HEK293 (cell line): ENCODE results near the gene PLD3.

Experiments
- CTCF ChIA-PET: fragments of 350-600 bp; formaldehyde crosslinking; extraction: SDS; loops from one replicate; lab custom pipeline; 2021; ENCODE audit warnings: antibody characterized with exemption; lab: Yijun Ruan, JAX
- POLR2A ChIA-PET: fragments of 300-600 bp; formaldehyde crosslinking; extraction: SDS; loops from one replicate; lab custom pipeline; 2020; ENCODE audit warnings: antibody characterized with exemption, inconsistent platforms; lab: Yijun Ruan, JAX
- H3K27ac ChIP-seq: fragments of 200-500 bp; sonication (Bioruptor generic); 2 replicates; pipeline ENCODE4 v1.5.1; 2014; ENCODE audit warnings: low read depth, low read length, control low read depth, inconsistent platforms; ENCODE audit errors: extremely low read depth
- H3K36me3 ChIP-seq, 2 experiments: fragments of 200-500 bp in 1 of 2; sonication (Bioruptor generic) in 1 of 2; 1 replicate in 1 of 2; 2 replicates in 1 of 2; pipeline ENCODE4 v1.5.1; 2014 to 2017; ENCODE audit warnings: inconsistent platforms in 2 of 2, low read length in 2 of 2; ENCODE audit not compliant: control insufficient read depth in 2 of 2, insufficient read depth in 1 of 2
- H3K4me1 ChIP-seq: fragments of 200-500 bp; sonication (Bioruptor generic); 2 replicates; pipeline ENCODE4 v1.5.1; 2014; ENCODE audit warnings: mild to moderate bottlenecking, low read length, inconsistent platforms; ENCODE audit not compliant: control insufficient read depth, insufficient read depth
- H3K4me3 ChIP-seq: 2 replicates; pipeline ENCODE4 v1.5.1; 2011; ENCODE audit warnings: low read depth, mild to moderate bottlenecking, control low read depth, low read length, moderate library complexity
- H3K9me3 ChIP-seq: fragments of 200-500 bp; sonication (Bioruptor generic); 2 replicates; pipeline ENCODE4 v1.5.1; 2014; ENCODE audit warnings: low read depth, low read length, inconsistent platforms; ENCODE audit not compliant: control insufficient read depth, insufficient read depth
- GLI4 ChIP-seq: fragments of 450-650 bp; formaldehyde crosslinking; IDR thresholded peaks from 2 replicates; pipeline ENCODE4 v1.5.1; 2016; ENCODE audit warnings: missing biosample characterization, missing genetic modification characterization
- GLIS2 ChIP-seq: fragments of 450-650 bp; formaldehyde crosslinking; IDR thresholded peaks from 2 replicates; pipeline ENCODE4 v1.5.1; 2016; ENCODE audit warnings: missing biosample characterization, missing genetic modification characterization
- INSM2 ChIP-seq: fragments of 450-650 bp; formaldehyde crosslinking; IDR thresholded peaks from 2 replicates; pipeline ENCODE4 v1.5.1; 2016; ENCODE audit warnings: missing biosample characterization, missing genetic modification characterization
- KLF7 ChIP-seq: fragments of 450-650 bp; formaldehyde crosslinking; IDR thresholded peaks from 2 replicates; pipeline ENCODE4 v1.5.1; 2016; ENCODE audit warnings: missing biosample characterization, missing genetic modification characterization, borderline replicate concordance
- MEIS1 ChIP-seq: sonication (generic); formaldehyde crosslinking; IDR thresholded peaks from 2 replicates; pipeline ENCODE4 v1.8.1; 2022; ENCODE audit warnings: missing genetic modification reagents, mild to moderate bottlenecking, borderline replicate concordance
- MZF1 ChIP-seq: fragments of 450-650 bp; formaldehyde crosslinking; IDR thresholded peaks from 2 replicates; pipeline ENCODE4 v1.5.1; 2017; ENCODE audit warnings: missing biosample characterization, missing genetic modification characterization, borderline replicate concordance
- SCRT1 ChIP-seq: fragments of 450-650 bp; formaldehyde crosslinking; IDR thresholded peaks from 2 replicates; pipeline ENCODE4 v1.5.1; 2016; ENCODE audit warnings: missing biosample characterization, missing genetic modification characterization, borderline replicate concordance
- ZBTB17 ChIP-seq: fragments of 450-650 bp; formaldehyde crosslinking; IDR thresholded peaks from 2 replicates; pipeline ENCODE4 v1.5.1; 2016; ENCODE audit warnings: missing biosample characterization, missing genetic modification characterization
- ZBTB48 ChIP-seq: fragments of 450-650 bp; formaldehyde crosslinking; IDR thresholded peaks from 2 replicates; pipeline ENCODE4 v1.5.1; 2016; ENCODE audit warnings: missing biosample characterization, missing genetic modification characterization
- ZBTB6 ChIP-seq: fragments of 450-650 bp; formaldehyde crosslinking; IDR thresholded peaks from 2 replicates; pipeline ENCODE4 v1.5.1; 2017; ENCODE audit warnings: missing biosample characterization, missing genetic modification characterization
- ZBTB7A ChIP-seq: fragments of 450-650 bp; formaldehyde crosslinking; IDR thresholded peaks from 2 replicates; pipeline ENCODE4 v1.5.1; 2016; ENCODE audit warnings: low read depth, missing biosample characterization, missing genetic modification characterization
- ZFP3 ChIP-seq: fragments of 450-650 bp; formaldehyde crosslinking; IDR thresholded peaks from 2 replicates; pipeline ENCODE4 v1.5.1; 2016; ENCODE audit warnings: low read depth, missing biosample characterization, missing genetic modification characterization
- ZFP37 ChIP-seq: fragments of 450-650 bp; formaldehyde crosslinking; IDR thresholded peaks from 2 replicates; pipeline ENCODE4 v1.5.1; 2016; ENCODE audit warnings: missing biosample characterization, missing genetic modification characterization
- ZFP69B ChIP-seq: fragments of 450-650 bp; formaldehyde crosslinking; IDR thresholded peaks from 2 replicates; pipeline ENCODE4 v1.5.1; 2016; ENCODE audit warnings: missing biosample characterization, missing genetic modification characterization
- ZNF174 ChIP-seq: fragments of 450-650 bp; formaldehyde crosslinking; IDR thresholded peaks from 2 replicates; pipeline ENCODE4 v1.5.0; 2017; ENCODE audit warnings: missing biosample characterization, mild to moderate bottlenecking, missing genetic modification characterization
- ZNF184 ChIP-seq: fragments of 450-650 bp; IDR thresholded peaks from 2 replicates; pipeline ENCODE4 v1.5.1; 2018; ENCODE audit warnings: missing biosample characterization, mild to moderate bottlenecking, missing genetic modification characterization
- ZNF221 ChIP-seq: fragments of 450-650 bp; formaldehyde crosslinking; IDR thresholded peaks from 2 replicates; pipeline ENCODE4 v1.5.1; 2017; ENCODE audit warnings: missing biosample characterization, missing genetic modification characterization, borderline replicate concordance
- ZNF223 ChIP-seq: fragments of 450-650 bp; formaldehyde crosslinking; IDR thresholded peaks from 2 replicates; pipeline ENCODE4 v1.5.1; 2016; ENCODE audit warnings: missing biosample characterization, missing genetic modification characterization
- ZNF335 ChIP-seq: fragments of 450-650 bp; formaldehyde crosslinking; conservative IDR thresholded peaks from 2 replicates; pipeline ENCODE4 v1.5.1; 2016; ENCODE audit warnings: missing biosample characterization, missing genetic modification characterization
- ZNF37A ChIP-seq: fragments of 450-650 bp; IDR thresholded peaks from 2 replicates; pipeline ENCODE4 v1.5.1; 2018; ENCODE audit warnings: missing biosample characterization, missing genetic modification characterization
- ZNF416 ChIP-seq: fragments of 450-650 bp; formaldehyde crosslinking; IDR thresholded peaks from 2 replicates; pipeline ENCODE4 v1.5.1; 2016; ENCODE audit warnings: missing biosample characterization, missing genetic modification characterization
- ZNF48 ChIP-seq: fragments of 450-650 bp; formaldehyde crosslinking; IDR thresholded peaks from 2 replicates; pipeline ENCODE4 v1.5.1; 2016; ENCODE audit warnings: missing biosample characterization, missing genetic modification characterization
- ZNF560 ChIP-seq: fragments of 450-650 bp; formaldehyde crosslinking; IDR thresholded peaks from 2 replicates; pipeline ENCODE4 v1.5.1; 2017; ENCODE audit warnings: missing biosample characterization, missing genetic modification characterization, borderline replicate concordance
- ZNF561 ChIP-seq: fragments of 450-650 bp; IDR thresholded peaks from 2 replicates; pipeline ENCODE4 v1.5.1; 2018; ENCODE audit warnings: missing biosample characterization, missing genetic modification characterization, borderline replicate concordance
- ZNF670 ChIP-seq: fragments of 450-650 bp; formaldehyde crosslinking; IDR thresholded peaks from 2 replicates; pipeline ENCODE4 v1.5.1; 2016; ENCODE audit warnings: missing biosample characterization, missing genetic modification characterization, low read depth
- ZNF776 ChIP-seq: fragments of 450-650 bp; formaldehyde crosslinking; IDR thresholded peaks from 2 replicates; pipeline ENCODE4 v1.5.0; 2017; ENCODE audit warnings: missing biosample characterization, missing genetic modification characterization, borderline replicate concordance
- ZNF791 ChIP-seq: fragments of 450-650 bp; formaldehyde crosslinking; IDR thresholded peaks from 2 replicates; pipeline ENCODE4 v1.5.1; 2016; ENCODE audit warnings: missing biosample characterization, missing genetic modification characterization
- ZSCAN4 ChIP-seq: fragments of 450-650 bp; formaldehyde crosslinking; IDR thresholded peaks from 2 replicates; pipeline ENCODE4 v1.5.1; 2017; ENCODE audit warnings: missing biosample characterization, missing genetic modification characterization
- TF ChIP-seq, protein P1 (sequence below): fragments of 450-650 bp; IDR thresholded peaks from 2 replicates; pipeline ENCODE4 v1.5.1; 2018; ENCODE audit warnings: missing biosample characterization, mild to moderate bottlenecking, missing genetic modification characterization
- TF ChIP-seq, protein P2 (sequence below): fragments of 450-650 bp; formaldehyde crosslinking; conservative IDR thresholded peaks from 2 replicates; pipeline ENCODE4 v1.5.1; 2016; ENCODE audit warnings: low read depth, missing biosample characterization, missing genetic modification characterization

PLD3 gene

DNA sequence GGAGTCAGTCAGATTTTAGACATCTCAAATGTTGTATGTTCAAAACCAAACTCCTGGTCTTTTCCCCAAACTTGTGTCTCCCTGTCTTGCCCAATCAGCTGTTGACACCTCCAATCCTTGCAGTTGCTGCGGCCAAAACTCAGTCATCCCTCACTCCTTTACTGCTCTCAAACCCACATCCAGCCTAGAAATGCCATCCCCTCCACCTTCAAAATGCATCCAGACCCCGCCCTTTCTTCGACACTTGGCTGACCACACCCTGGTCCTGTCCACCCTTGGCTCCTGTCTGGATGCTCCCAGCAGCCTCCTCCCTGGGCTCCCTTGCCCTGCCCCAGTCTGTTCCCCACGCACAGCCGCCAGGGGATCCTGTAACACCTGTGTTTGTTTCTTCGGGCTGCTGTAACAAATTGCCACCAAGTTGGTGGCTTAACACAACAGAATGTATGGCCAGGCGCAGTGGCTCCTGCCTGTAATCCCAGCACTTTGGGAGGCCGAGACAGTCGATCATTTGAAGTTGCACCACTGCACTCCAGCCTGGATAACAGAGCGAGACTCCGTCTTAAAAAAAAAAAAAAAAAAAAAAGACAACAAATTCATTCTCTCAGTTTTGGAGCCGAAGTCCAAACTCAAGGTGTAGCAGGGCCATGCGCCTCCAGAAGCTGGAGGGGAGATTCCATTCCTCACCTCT lies 11.7 kb downstream of the PLD3 start:
- no peak overlapping the region for H3K4me3 ChIP-seq
- peaks cover 0 to 27% of the 10 kb centered on the region in 2 experiments; a peak in 2 of 3 replicates for H3K36me3 ChIP-seq
- ChIA-PET POLR2A (interaction anchor here (0.6 to 1.9 kb wide), 3 partner anchors 12 to 867 kb away, joined by 3 to 6 read pairs (median 4); partner anchors contain the start of genes C19orf47 and PLD3), CTCF (interaction anchor here (0.5 to 1.1 kb wide), 2 partner anchors 60 to 306 kb away, joined by 3 to 4 read pairs; no protein-coding TSS in a partner anchor)
- no peaks in the 10 kb centered on the region for H3K9me3 ChIP-seq
- H3K27ac ChIP-seq: peak overlapping the region; percentile 13
- peaks cover 20% of the 10 kb centered on the region for H3K4me1 ChIP-seq
- TF ChIP-seq ZBTB6 (tag by site-specific recombination): no peak
- TF ChIP-seq ZNF221 (tag by site-specific recombination): no peak
- no peak for TF ChIP-seq ZNF48 (tag by site-specific recombination)
- no peak for TF ChIP-seq ZNF560
- TF ChIP-seq ZFP37 (tag by site-specific recombination): no peak
- no peak for TF ChIP-seq SCRT1
- TF ChIP-seq ZNF670 (tag by site-specific recombination): no peak
- TF ChIP-seq ZNF791 (tag by site-specific recombination): 0 out of 2 replicates have a peak, but pooled peaks have one; percentile 13
- no peak for TF ChIP-seq ZNF416
- no peak for TF ChIP-seq ZNF223 (tag by site-specific recombination)
- TF ChIP-seq ZNF37A (tag by site-specific recombination): no peak
- no peak for TF ChIP-seq ZFP69B (tag by site-specific recombination)
- TF ChIP-seq ZSCAN4 (tag by site-specific recombination): no peak
- no peak for TF ChIP-seq ZNF561 (tag by site-specific recombination)
- TF ChIP-seq ZBTB48 (tag by site-specific recombination): peak; percentile 25; the same call in 1 of the 2 replicates
- no peak for TF ChIP-seq ZNF776 (tag by site-specific recombination)
- no peak for TF ChIP-seq INSM2 (tag by site-specific recombination)
- no peak for TF ChIP-seq ZNF335 (tag by site-specific recombination)
- TF ChIP-seq GLI4 (tag by site-specific recombination): no peak
- peak; percentile 66; the same call in 1 of the 2 replicates for TF ChIP-seq ZBTB17 (tag by site-specific recombination)
- TF ChIP-seq MZF1 (tag by site-specific recombination): no peak
- TF ChIP-seq, protein P1, sequence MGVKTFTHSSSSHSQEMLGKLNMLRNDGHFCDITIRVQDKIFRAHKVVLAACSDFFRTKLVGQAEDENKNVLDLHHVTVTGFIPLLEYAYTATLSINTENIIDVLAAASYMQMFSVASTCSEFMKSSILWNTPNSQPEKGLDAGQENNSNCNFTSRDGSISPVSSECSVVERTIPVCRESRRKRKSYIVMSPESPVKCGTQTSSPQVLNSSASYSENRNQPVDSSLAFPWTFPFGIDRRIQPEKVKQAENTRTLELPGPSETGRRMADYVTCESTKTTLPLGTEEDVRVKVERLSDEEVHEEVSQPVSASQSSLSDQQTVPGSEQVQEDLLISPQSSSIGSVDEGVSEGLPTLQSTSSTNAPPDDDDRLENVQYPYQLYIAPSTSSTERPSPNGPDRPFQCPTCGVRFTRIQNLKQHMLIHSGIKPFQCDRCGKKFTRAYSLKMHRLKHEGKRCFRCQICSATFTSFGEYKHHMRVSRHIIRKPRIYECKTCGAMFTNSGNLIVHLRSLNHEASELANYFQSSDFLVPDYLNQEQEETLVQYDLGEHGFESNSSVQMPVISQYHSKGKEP (tag by site-specific recombination): no peak
- peak; percentile 51; the same call in 1 of the 2 replicates for TF ChIP-seq KLF7 (tag by site-specific recombination)
- peak; percentile 37; the same call in 1 of the 2 replicates for TF ChIP-seq ZBTB7A
- TF ChIP-seq, protein P2, sequence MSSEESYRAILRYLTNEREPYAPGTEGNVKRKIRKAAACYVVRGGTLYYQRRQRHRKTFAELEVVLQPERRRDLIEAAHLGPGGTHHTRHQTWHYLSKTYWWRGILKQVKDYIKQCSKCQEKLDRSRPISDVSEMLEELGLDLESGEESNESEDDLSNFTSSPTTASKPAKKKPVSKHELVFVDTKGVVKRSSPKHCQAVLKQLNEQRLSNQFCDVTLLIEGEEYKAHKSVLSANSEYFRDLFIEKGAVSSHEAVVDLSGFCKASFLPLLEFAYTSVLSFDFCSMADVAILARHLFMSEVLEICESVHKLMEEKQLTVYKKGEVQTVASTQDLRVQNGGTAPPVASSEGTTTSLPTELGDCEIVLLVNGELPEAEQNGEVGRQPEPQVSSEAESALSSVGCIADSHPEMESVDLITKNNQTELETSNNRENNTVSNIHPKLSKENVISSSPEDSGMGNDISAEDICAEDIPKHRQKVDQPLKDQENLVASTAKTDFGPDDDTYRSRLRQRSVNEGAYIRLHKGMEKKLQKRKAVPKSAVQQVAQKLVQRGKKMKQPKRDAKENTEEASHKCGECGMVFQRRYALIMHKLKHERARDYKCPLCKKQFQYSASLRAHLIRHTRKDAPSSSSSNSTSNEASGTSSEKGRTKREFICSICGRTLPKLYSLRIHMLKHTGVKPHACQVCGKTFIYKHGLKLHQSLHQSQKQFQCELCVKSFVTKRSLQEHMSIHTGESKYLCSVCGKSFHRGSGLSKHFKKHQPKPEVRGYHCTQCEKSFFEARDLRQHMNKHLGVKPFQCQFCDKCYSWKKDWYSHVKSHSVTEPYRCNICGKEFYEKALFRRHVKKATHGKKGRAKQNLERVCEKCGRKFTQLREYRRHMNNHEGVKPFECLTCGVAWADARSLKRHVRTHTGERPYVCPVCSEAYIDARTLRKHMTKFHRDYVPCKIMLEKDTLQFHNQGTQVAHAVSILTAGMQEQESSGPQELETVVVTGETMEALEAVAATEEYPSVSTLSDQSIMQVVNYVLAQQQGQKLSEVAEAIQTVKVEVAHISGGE: no peak
- 0 out of 2 replicates have a peak, but pooled peaks have one; percentile 36 for TF ChIP-seq GLIS2 (tag by site-specific recombination)
- TF ChIP-seq MEIS1 (CRISPR knock-in tag): no peak
- no peak for TF ChIP-seq ZFP3 (tag by site-specific recombination)
- no peak for TF ChIP-seq ZNF174 (tag by site-specific recombination)
- TF ChIP-seq ZNF184 (tag by site-specific recombination): no peak
